ENCODE results near the gene ADD3.

The ADD3 gene

DNA sequence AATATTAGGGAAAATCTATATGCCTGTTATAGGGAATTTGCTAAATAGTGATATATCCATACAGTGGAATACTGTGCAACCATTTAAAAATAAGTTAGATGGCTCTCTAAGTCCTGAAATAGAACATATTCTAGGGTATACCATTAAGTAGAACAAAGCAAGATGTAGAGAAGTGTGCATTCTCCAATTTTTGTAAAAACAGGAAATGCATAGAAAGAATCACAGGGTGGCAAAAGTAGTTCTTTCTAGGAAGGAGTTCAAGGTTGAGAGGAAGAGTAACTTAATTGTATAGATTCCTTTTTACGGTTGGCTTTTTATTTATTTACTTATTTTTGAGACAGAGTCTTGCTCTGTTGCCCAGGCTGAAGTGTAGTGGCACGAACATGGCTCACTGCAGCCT lies 43.7 kb downstream of the ADD3 start:
- ChIA-PET CTCF (interaction anchor here (1.0 to 1.2 kb wide), 2 partner anchors 18 to 167 kb away, joined by 3 read pairs; no protein-coding TSS in a partner anchor), POLR2A (no interaction called here)
- TF ChIP-seq, protein P1, sequence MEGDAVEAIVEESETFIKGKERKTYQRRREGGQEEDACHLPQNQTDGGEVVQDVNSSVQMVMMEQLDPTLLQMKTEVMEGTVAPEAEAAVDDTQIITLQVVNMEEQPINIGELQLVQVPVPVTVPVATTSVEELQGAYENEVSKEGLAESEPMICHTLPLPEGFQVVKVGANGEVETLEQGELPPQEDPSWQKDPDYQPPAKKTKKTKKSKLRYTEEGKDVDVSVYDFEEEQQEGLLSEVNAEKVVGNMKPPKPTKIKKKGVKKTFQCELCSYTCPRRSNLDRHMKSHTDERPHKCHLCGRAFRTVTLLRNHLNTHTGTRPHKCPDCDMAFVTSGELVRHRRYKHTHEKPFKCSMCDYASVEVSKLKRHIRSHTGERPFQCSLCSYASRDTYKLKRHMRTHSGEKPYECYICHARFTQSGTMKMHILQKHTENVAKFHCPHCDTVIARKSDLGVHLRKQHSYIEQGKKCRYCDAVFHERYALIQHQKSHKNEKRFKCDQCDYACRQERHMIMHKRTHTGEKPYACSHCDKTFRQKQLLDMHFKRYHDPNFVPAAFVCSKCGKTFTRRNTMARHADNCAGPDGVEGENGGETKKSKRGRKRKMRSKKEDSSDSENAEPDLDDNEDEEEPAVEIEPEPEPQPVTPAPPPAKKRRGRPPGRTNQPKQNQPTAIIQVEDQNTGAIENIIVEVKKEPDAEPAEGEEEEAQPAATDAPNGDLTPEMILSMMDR (IDR thresholded peaks at IDR 0.05; ENCODE audit: control extremely low read depth, extremely low read depth, low read depth, missing control alignments) = no peak
- no peak for DNase-seq (ENCODE audit: extremely low spot score)

GRCh38 chr10:110052916-110053315 lies 45.1 kb downstream of the ADD3 start:
- ChIA-PET POLR2A (interaction anchor here (0.5 kb wide), 1 partner anchor 21 kb away, joined by 4 read pairs; no protein-coding TSS in a partner anchor), CTCF (interaction anchor here (1.3 kb wide), 1 partner anchor 15 kb away, joined by 4 read pairs; no protein-coding TSS in a partner anchor)
- TF ChIP-seq, protein P1 (IDR thresholded peaks at IDR 0.05; ENCODE audit: control extremely low read depth, extremely low read depth, low read depth, missing control alignments) = no peak

GRCh38 chr10:110056822-110057221 lies 49.0 kb downstream of the ADD3 start:
- DNase-seq (ENCODE audit: extremely low spot score) = no peak
- POLR2A ChIA-PET = no interaction called here
- CTCF ChIA-PET = interaction anchor here (1.4 to 3.7 kb wide), 4 partner anchors 11 to 173 kb away, joined by 4 to 13 read pairs (median 10); no protein-coding TSS in a partner anchor
- TF ChIP-seq, protein P1 (IDR thresholded peaks at IDR 0.05; ENCODE audit: control extremely low read depth, extremely low read depth, low read depth, missing control alignments) = no peak

More at GRCh38 chr10:110052916-110053315, 45.1 kb downstream of the ADD3 start:
- no peak for DNase-seq (ENCODE audit: extremely low spot score)

DNA sequence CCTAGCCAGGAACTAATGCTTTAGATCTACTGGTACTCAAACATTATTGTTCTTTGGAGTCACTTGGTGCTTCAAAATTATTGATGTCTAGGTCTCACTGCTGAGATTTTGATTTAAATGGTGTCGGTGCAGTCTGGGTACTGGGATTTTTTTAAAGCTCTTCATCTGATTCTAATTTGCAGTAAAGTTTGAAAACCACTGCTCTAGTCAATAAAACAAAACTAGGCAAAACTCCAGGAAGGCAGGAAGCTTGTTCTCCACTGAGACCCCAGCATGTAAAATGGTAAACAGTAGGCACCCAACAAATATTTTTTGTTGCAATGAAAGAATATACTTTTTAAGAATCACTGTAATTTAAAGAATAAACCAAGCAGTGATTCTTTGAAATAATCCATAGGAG lies 49.7 kb downstream of the ADD3 start:
- DNase-seq (ENCODE audit: extremely low spot score) = no peak
- TF ChIP-seq, protein P1 (IDR thresholded peaks at IDR 0.05; ENCODE audit: control extremely low read depth, extremely low read depth, low read depth, missing control alignments) = no peak
- POLR2A ChIA-PET = no interaction called here
- CTCF ChIA-PET = interaction anchor here (0.8 to 3.7 kb wide), 6 partner anchors 9 to 555 kb away, joined by 3 to 13 read pairs (median 4); no protein-coding TSS in a partner anchor

DNA sequence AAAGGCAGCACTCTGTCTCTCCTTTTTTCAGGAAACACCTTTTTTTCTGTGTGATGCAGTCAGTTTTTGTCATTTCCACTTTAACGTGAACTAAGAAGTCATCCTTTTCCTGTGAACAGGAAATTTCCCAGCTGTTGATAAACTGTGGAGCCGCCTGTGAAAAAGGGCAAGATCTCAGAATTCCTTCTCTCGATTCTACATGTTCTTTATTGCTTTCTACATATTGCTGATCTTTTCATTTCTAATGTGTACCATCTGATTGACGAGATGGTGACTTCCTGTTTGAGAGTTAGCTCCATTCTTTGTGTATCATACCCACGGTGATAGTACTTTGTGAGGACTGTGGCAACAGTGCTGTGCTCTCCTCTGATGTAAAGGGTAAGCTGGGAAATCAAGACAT lies 50.4 kb downstream of the ADD3 start:
- TF ChIP-seq, protein P1 (IDR thresholded peaks at IDR 0.05; ENCODE audit: control extremely low read depth, extremely low read depth, low read depth, missing control alignments) = no peak
- POLR2A ChIA-PET = no interaction called here
- CTCF ChIA-PET = interaction anchor here (0.8 to 3.7 kb wide), 6 partner anchors 10 to 554 kb away, joined by 3 to 13 read pairs (median 4); no protein-coding TSS in a partner anchor
- DNase-seq (ENCODE audit: extremely low spot score) = no peak

- ChIA-PET POLR2A (no interaction called here), CTCF (interaction anchor here (1.5 to 3.7 kb wide), 2 partner anchors 9 to 10 kb away, joined by 3 to 13 read pairs; no protein-coding TSS in a partner anchor)
- no peak for DNase-seq (ENCODE audit: extremely low spot score)
- TF ChIP-seq, protein P1 (IDR thresholded peaks at IDR 0.05; ENCODE audit: control extremely low read depth, extremely low read depth, low read depth, missing control alignments) = no peak
Measured at GRCh38 chr10:110059925-110060324, 52.1 kb downstream of the ADD3 start.
